ENCODE data around the gene RASGRP1. TPM values are rescaled to one million over a fixed set of nuclear protein-coding genes. Genes with fewer than 3 reads are reported as not detected.
"Not testable (repeated sequence)": the region's sequence is repeated elsewhere in the genome, so short reads cannot be mapped to it uniquely, and the experiment has no call there.

The RASGRP1 gene
- total RNA-seq: 0.11 TPM
- long read RNA-seq, partial matches to known transcripts: 0 of 2 reads
- long read RNA-seq, other reads (novel, unspliced or antisense): 2 of 2 reads

DNA sequence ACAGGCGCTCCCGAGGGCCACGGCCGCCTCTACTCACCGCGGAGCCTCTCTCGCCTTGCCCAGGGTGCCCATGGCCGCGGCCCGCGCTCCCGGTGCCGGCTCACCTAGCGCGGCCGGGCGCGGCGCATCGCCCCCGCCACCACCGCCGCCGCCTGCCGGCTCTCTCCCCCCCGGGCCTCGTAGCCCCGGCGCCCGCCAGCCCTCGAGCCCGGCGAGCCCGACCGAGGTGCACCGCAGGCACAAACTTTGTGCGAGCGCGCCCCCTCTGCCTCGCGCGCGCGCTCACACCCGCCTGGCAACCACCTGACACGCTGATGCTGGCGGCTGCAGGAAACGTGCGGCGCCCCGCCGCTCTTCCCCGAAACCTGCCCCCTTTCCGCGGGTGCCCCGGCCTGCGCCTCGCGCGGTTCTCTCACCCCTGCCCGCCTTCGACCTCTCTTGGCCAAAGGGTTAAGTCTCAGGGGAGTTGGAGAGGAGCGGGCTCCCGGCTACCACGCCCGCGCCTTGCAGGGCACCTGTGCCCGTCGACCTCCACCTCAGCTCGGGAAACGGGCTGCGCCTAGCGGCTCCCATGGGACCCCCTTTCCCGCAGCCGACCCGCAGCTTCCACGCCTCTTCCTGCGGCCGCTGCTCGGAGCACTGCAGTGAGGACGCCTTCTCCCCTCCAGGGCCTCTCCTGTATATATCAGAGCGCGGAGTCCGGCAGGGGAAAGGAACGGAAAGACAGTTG is at the start of gene RASGRP1:
TSS of gene RASGRP1 (minus strand) at position 258 of the 730 bp plus-strand sequence. CDS start at position 72, 186 bp downstream.
- intact Hi-C loops (cut with DNase I): loop anchor here (10.0 kb wide), 1 partner anchor 120 kb away; no protein-coding TSS in a partner anchor
- ATAC-seq (ENCODE audit: poor library complexity) (peak; percentile 83), DNase-seq (peak; percentile 68)

GRCh38 chr15:38613085-38613484 is 48.5 kb upstream of the RASGRP1 start:
- ATAC-seq (ENCODE audit: poor library complexity): no peak
- DNase-seq: no peak

DNA sequence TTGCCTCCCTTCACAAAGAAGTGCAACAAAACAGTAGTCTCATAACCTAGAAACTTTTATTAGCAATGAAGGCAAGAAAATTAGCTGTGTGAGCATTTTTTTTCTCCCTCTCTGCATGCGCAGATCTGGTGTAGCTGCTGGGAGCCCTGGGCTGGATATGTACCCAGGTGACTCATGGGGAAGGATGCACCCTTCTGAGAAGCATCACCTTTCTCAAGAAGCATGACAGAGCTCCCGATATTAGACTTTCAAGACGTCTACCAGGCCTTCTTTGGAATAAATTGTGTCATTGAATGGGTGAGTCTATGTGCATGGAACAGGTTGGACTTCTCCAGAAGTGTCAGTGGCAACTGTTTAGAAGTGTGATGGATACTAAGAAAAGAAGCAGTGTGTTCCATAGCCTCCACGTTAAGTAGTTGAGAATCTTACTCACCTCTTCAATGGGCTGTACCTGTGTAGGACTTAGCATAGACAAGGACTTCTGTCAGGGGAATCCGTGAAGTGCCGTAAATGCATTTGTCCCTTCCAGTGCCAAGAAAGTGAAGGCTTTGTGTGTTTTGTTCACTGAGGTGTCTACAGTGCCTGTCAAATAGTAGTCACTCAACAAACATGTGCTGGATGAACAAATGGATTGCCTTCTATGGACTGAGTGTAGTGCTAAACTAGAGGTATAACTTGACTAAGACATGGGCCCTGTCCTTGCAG is 47.7 kb upstream of the RASGRP1 start:
- ATAC-seq (ENCODE audit: poor library complexity) (no peak), DNase-seq (no peak)
- intact Hi-C loops (cut with DNase I): no loop called here

More at GRCh38 chr15:38613085-38613484, 48.5 kb upstream of the RASGRP1 start:
- intact Hi-C loops (cut with DNase I): no loop called here

GRCh38 chr15:38611228-38611627 is 46.6 kb upstream of the RASGRP1 start:
- intact Hi-C loops (cut with DNase I): no loop called here
- no peak for DNase-seq
- no peak for ATAC-seq (ENCODE audit: poor library complexity)

DNA sequence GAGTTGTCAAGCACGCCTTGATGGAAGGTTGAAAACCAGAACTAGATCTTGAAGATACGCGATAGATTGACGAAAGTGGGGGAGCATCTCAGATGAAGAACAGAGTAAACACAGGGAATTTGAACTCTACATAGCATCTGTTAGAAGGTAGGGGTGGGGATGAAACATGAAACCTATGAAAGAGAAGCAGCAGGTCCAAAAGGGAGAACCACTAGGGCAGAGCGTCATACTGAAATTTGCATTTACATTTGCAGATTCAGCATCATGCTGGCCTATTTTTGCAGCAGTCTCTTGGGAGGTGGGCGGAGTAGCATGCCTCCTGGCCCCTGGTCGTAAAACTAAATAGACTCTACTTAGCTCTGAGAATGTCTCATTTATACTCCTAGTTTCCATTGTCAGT is 46.1 kb upstream of the RASGRP1 start:
- ATAC-seq (ENCODE audit: poor library complexity) (no peak), DNase-seq (no peak)
- intact Hi-C loops (cut with DNase I): no loop called here

DNA sequence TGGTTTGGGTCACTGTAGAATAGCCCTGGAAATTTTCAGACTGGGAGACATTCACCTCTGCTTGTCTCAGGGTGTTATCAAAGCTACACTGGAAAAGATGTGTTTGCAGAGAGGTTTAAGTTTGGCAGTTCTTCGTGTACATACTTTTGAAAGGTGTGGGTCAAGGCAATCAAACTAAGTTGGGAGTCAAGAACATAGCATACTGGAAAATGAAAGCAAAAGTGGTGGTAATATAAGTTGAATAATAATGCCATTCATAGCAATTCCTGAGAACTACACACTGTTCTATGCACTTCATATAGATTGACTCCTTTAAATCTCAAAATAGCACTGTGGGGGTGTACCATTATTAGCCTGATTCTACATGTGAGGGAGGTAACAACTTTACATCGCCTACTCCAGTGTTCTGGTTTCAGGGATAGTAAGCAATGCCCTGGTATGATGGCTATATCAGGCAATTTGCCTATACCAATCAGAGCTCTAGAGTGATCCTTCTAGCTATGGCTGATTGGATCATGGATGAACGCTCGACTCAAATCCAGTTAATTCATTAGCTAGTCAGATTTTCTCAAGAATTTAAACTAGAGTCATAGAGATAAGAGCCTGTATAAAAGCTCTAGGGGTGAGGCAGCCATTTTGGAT is 44.6 kb upstream of the RASGRP1 start:
- intact Hi-C loops (cut with DNase I): no loop called here
- ATAC-seq (ENCODE audit: poor library complexity): no peak
- no peak for DNase-seq

GRCh38 chr15:38608682-38609081 is 44.1 kb upstream of the RASGRP1 start:
- intact Hi-C loops (cut with DNase I): no loop called here
- DNase-seq (no peak), ATAC-seq (ENCODE audit: poor library complexity) (no peak)

DNA sequence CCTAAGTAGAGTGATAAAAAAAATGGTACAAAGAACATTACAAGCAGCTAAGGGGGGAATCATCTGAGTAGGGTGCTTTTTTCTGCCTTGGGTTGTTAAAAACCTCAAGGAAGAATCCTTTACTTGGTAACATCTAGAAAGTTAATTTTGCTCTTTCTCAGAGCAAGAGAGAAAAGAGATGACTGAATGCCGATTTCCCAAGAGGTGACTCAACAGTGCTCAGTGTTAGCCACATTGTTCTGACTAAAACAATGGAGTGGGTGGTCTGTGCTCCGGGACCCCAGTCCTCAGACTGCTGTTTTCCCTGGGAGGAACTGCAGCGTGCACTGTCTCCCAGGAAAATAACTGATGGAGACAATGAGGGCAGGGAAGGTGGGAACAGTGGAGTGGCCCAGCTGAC is 41.1 kb upstream of the RASGRP1 start:
- ATAC-seq (ENCODE audit: poor library complexity) (no peak), DNase-seq (no peak)
- intact Hi-C loops (cut with DNase I): no loop called here

DNA sequence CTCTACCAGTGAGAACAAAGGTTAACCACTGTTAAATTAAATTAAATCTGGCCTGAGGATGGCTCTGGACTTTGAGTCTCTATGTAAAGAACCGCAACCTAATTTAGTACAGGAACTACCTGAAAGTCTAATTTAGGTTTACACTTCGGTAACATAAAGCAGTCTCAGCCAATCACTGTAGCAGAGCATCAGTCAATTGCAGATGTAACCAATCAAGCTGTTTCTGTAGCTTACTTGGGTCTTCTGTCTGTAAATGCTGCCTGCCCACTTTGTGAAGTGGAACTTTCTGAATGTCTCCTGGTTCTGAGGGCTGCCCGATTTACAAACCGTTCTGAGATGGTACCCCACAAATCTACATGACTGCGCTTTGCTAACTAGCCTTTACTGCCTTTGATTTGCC is 39.1 kb upstream of the RASGRP1 start:
- intact Hi-C loops (cut with DNase I): no loop called here
- DNase-seq: no peak
- ATAC-seq (ENCODE audit: poor library complexity): no peak

DNA sequence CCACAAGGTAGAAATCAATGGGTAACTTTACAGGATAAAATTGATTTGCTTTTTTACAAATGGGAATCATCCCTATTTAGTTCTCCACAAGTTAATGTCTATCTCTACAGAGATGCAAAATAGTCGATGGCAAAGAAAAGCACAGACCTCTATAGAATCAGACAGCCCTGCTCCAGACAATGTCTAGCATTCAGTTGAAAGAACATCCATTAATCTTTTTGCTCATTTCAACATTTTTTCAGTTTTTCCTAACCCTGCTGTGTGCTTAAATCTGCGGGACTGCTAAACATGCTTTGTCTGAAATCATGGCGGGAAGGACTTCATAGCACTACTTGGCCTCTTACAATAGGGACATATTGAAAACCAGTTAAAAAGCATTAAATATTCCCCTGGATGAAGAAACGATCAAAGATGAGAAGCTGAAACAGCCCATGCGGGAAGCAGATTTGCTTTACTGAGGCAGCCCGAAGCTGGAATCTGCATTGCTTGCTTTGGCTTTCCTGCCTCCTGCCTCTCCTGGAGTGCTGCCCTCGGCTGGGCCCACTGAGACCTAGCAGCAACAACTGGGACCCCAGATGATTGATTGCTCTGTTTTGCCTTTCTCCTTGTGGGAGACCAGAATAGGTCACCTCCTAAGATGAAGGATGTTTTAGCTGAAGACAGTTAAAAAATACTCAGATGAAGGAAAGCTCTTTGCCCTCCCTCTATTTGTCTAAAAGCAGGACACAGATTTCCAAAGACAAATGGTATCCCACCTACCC is 38.5 kb upstream of the RASGRP1 start:
- intact Hi-C loops (cut with DNase I): no loop called here
- DNase-seq (no peak), ATAC-seq (ENCODE audit: poor library complexity) (no peak)

DNA sequence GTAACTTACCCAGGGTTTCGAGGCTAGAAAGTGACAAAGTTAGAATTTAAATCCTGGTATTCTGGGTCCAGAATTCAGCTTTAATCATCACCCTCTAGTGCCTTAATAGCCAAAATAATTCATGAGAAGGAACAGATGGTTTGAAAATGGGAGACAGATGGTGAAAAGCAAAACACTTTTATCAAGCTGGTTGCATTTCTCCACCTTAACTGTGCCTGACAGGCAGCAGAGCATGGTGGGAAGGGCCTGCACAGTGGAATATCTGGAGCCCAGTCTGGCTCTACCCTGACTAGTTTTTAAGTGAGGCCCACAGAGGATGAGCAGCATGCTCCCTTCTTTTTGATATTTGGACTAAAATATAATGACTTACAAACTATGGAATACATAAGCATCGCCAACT is 35.6 kb upstream of the RASGRP1 start:
- intact Hi-C loops (cut with DNase I): no loop called here
- DNase-seq: no peak
- ATAC-seq (ENCODE audit: poor library complexity): no peak

DNA sequence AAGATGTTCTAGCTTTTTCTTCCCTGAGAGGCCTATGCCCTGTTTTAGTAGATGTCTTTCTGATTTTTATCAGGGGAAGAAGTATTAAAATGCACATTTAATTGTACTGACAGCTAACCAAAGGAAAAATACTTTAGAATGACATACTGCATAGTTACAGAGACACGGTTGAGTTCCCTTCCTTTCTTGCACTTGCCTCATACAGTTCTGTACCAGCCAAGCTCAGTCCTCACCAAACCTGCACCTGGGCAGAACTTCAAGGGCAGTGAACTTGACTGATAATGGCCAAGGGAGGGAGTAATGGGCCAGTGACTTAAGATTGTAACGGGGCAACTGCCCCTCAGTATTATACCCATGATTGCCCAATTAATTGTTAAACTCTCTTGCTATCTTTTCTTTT is 34.1 kb upstream of the RASGRP1 start:
- ATAC-seq (ENCODE audit: poor library complexity) (no peak), DNase-seq (no peak)
- intact Hi-C loops (cut with DNase I): no loop called here

DNA sequence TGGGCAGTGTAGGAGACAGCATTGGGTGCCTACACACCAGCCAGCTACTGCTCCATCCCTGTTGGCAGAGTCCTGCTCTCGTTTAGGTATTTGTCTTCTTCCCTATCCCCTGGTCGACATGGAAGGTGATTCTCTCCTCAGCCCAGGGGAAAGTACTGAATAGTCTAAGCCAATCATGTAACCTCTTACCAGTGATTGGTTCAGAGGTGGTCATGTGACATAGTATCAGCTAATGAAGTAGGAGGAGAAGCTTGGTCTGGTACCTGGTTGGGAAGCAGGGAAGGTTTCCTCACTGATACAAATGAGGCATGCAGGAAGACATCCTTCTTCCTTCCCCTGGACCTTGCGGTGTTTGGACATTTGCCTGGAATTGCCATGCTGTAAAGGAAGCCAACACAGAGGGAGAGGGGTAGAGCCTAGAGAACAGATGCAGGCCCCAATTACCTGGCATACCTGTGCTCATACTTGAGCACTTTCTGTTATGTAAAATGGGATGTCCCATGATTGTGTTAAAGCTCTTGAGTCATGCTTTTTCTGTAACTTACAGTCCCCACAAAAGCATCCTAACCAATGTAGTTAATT is 32.7 kb upstream of the RASGRP1 start:
- intact Hi-C loops (cut with DNase I): no loop called here
- no peak for ATAC-seq (ENCODE audit: poor library complexity)
- no peak for DNase-seq

GRCh38 chr15:38593524-38593923 is 28.9 kb upstream of the RASGRP1 start:
- no peak for DNase-seq
- ATAC-seq (ENCODE audit: poor library complexity): no peak
- intact Hi-C loops (cut with DNase I): no loop called here

GRCh38 chr15:38589502-38589901 is 24.9 kb upstream of the RASGRP1 start:
- DNase-seq (no peak), ATAC-seq (ENCODE audit: poor library complexity) (no peak)
- intact Hi-C loops (cut with DNase I): no loop called here

DNA sequence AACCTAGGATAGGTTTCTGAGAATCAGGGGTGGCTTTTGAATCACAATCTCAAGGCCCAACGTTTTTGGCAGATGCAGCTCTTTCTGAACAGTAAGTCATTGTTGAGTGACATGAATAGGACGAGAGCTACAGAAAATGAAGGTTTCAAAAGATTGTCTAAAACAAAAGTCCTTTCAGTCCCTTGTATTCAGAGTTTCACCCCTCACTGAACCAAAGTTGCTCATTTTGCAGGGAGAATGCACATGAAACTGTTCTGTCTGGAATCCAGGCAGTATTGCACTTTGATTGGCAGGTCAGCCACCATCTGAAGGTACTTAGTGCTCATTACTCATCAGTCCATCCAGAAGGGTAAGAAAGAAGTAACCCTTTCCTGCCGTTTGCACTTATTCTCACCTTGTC is 24.1 kb upstream of the RASGRP1 start:
- DNase-seq: no peak
- intact Hi-C loops (cut with DNase I): no loop called here
- ATAC-seq (ENCODE audit: poor library complexity): no peak

DNA sequence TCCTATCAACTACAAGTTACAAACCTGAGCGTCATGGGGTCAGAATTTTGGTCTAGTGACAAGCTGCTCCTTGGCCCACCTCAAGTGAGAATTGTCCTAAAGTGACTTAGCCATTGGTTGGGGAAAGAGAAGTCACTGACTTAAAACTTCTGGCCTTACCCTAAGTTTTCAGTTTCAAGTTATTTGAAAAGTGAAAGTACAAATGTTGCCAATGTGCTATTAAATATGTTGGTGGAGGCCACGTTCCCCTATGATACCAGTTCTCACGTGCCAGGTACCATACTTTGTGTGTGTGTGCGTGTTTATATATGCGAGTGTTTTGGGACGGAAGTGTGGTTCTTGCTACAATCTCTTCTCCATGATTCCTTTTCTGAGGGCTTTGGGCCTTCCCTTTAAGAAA is 22.6 kb upstream of the RASGRP1 start:
- intact Hi-C loops (cut with DNase I): no loop called here
- ATAC-seq (ENCODE audit: poor library complexity) (no peak), DNase-seq (no peak)

- DNase-seq; ATAC-seq (ENCODE audit: poor library complexity); intact Hi-C loops (cut with DNase I): not testable (repeated sequence)
Observed at GRCh38 chr15:38586005-38586404, 21.4 kb upstream of the RASGRP1 start.

- intact Hi-C loops (cut with DNase I): no loop called here
- DNase-seq: no peak
- ATAC-seq (ENCODE audit: poor library complexity): no peak
Observed at GRCh38 chr15:38578626-38579025, 14.0 kb upstream of the RASGRP1 start.
